Measurements from ENCODE around the gene KCNK6.

The KCNK6 gene

GRCh38 chr19:38319421-38320258, at the start of gene KCNK6:
TSS of gene KCNK6 (plus strand) at chr19:38319845. CDS start at chr19:38319951, 106 bp downstream.
- H3K4me1 ChIP-seq (ENCODE audit: insufficient read depth, low read length): peaks cover 3% of the 10 kb centered on the region; the same call in 1 of the 2 replicates
- no peaks in the 10 kb centered on the region for H3K9me3 ChIP-seq (ENCODE audit: control insufficient read depth, insufficient read depth, low read length)
- no peaks in the 10 kb centered on the region for H3K36me3 ChIP-seq (ENCODE audit: insufficient read depth, low read length)
- H3K9ac ChIP-seq (ENCODE audit: low read depth, low read length): peak within 1 kb of the TSS; percentile 67

GRCh38 chr19:38270587-38271167, 49.0 kb upstream of the KCNK6 start:
- peaks cover 35% of the 10 kb centered on the region for H3K4me1 ChIP-seq (ENCODE audit: insufficient read depth, low read length)
- no peak overlapping the region for H3K9ac ChIP-seq (ENCODE audit: low read depth, low read length)
- no peaks in the 10 kb centered on the region; the same call in 1 of the 2 replicates for H3K36me3 ChIP-seq (ENCODE audit: insufficient read depth, low read length)
- H3K9me3 ChIP-seq (ENCODE audit: control insufficient read depth, insufficient read depth, low read length): no peaks in the 10 kb centered on the region

- Histone ChIP-seq H3K9me3 (ENCODE audit: control insufficient read depth, insufficient read depth, low read length) (no peaks in the 10 kb centered on the region), H3K36me3 (ENCODE audit: insufficient read depth, low read length) (no peaks in the 10 kb centered on the region), H3K4me1 (ENCODE audit: insufficient read depth, low read length) (peaks cover 8% of the 10 kb centered on the region), H3K9ac (ENCODE audit: low read depth, low read length) (no peak overlapping the region)
Measured at GRCh38 chr19:38273499-38273898, 46.1 kb upstream of the KCNK6 start.

- no peaks in the 10 kb centered on the region for H3K9me3 ChIP-seq (ENCODE audit: control insufficient read depth, insufficient read depth, low read length)
- peaks cover 8% of the 10 kb centered on the region; the same call in 1 of the 2 replicates for H3K4me1 ChIP-seq (ENCODE audit: insufficient read depth, low read length)
- no peak overlapping the region for H3K9ac ChIP-seq (ENCODE audit: low read depth, low read length)
- no peaks in the 10 kb centered on the region for H3K36me3 ChIP-seq (ENCODE audit: insufficient read depth, low read length)
Measured at GRCh38 chr19:38274739-38275138, 44.9 kb upstream of the KCNK6 start.

GRCh38 chr19:38276942-38277517, 42.6 kb upstream of the KCNK6 start:
- Histone ChIP-seq H3K4me1 (ENCODE audit: insufficient read depth, low read length) (no peaks in the 10 kb centered on the region; the same call in 1 of the 2 replicates), H3K36me3 (ENCODE audit: insufficient read depth, low read length) (peaks cover 5% of the 10 kb centered on the region; the same call in 1 of the 2 replicates), H3K9ac (ENCODE audit: low read depth, low read length) (no peak overlapping the region), H3K9me3 (ENCODE audit: control insufficient read depth, insufficient read depth, low read length) (no peaks in the 10 kb centered on the region)

- H3K36me3 ChIP-seq (ENCODE audit: insufficient read depth, low read length): peaks cover 5% of the 10 kb centered on the region; the same call in 1 of the 2 replicates
- no peaks in the 10 kb centered on the region for H3K9me3 ChIP-seq (ENCODE audit: control insufficient read depth, insufficient read depth, low read length)
- H3K4me1 ChIP-seq (ENCODE audit: insufficient read depth, low read length): no peaks in the 10 kb centered on the region; the same call in 1 of the 2 replicates
- H3K9ac ChIP-seq (ENCODE audit: low read depth, low read length): no peak overlapping the region
Measured at GRCh38 chr19:38277549-38277948, 42.1 kb upstream of the KCNK6 start.

- Histone ChIP-seq H3K9ac (ENCODE audit: low read depth, low read length) (no peak overlapping the region), H3K4me1 (ENCODE audit: insufficient read depth, low read length) (no peaks in the 10 kb centered on the region; the same call in 1 of the 2 replicates), H3K9me3 (ENCODE audit: control insufficient read depth, insufficient read depth, low read length) (no peaks in the 10 kb centered on the region), H3K36me3 (ENCODE audit: insufficient read depth, low read length) (peaks cover 5% of the 10 kb centered on the region; the same call in 1 of the 2 replicates)
Measured at GRCh38 chr19:38277969-38278680, 41.5 kb upstream of the KCNK6 start.

GRCh38 chr19:38278751-38279150, 40.9 kb upstream of the KCNK6 start:
- Histone ChIP-seq H3K9ac (ENCODE audit: low read depth, low read length) (no peak overlapping the region), H3K4me1 (ENCODE audit: insufficient read depth, low read length) (no peaks in the 10 kb centered on the region; the same call in 1 of the 2 replicates), H3K36me3 (ENCODE audit: insufficient read depth, low read length) (peaks cover 5% of the 10 kb centered on the region; the same call in 1 of the 2 replicates), H3K9me3 (ENCODE audit: control insufficient read depth, insufficient read depth, low read length) (no peaks in the 10 kb centered on the region)

DNA sequence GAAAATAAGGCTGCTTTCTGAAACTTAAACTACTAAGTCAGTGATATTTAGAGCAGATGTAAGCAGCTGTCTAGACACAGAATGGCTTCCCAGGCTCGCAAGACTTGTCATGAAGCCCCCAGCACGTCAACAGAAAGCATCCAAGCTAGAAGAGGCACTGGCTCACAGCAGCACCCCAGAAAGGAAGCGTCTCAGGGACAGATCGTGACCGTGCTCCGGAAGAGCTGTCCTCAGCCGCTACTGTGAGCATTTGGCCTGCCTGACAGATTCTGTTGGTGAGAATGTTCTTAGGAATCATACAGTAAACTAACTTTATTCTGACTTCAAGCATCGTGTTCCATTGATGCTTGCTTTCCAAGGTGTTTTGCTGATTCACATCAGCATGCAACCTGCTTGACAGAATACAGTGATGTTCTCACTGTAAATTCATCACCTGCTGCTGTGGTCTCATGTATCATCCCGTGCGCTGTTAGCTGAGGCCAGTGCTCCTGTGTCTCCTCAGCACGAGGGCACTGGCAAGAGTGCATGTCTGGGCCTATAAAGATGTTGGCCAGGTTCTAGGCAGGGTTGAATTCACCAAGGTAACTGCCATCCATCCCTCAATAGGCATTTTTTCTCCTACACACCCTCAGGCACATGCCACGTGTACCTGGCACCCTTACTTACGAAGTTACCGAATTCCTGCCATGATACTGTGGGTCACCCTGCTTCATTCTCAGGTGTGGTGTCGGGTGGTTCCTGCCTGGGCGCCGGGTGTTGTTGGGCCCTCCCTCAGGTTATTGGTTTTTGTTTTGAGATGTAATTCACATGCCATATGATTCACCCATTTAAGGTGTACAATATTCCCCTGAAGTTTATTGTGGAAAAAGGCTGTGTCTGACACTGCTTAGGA, 39.4 kb upstream of the KCNK6 start:
- Histone ChIP-seq H3K9ac (ENCODE audit: low read depth, low read length) (no peak overlapping the region), H3K36me3 (ENCODE audit: insufficient read depth, low read length) (peaks cover 12% of the 10 kb centered on the region), H3K4me1 (ENCODE audit: insufficient read depth, low read length) (no peaks in the 10 kb centered on the region; the same call in 1 of the 2 replicates), H3K9me3 (ENCODE audit: control insufficient read depth, insufficient read depth, low read length) (no peaks in the 10 kb centered on the region)

DNA sequence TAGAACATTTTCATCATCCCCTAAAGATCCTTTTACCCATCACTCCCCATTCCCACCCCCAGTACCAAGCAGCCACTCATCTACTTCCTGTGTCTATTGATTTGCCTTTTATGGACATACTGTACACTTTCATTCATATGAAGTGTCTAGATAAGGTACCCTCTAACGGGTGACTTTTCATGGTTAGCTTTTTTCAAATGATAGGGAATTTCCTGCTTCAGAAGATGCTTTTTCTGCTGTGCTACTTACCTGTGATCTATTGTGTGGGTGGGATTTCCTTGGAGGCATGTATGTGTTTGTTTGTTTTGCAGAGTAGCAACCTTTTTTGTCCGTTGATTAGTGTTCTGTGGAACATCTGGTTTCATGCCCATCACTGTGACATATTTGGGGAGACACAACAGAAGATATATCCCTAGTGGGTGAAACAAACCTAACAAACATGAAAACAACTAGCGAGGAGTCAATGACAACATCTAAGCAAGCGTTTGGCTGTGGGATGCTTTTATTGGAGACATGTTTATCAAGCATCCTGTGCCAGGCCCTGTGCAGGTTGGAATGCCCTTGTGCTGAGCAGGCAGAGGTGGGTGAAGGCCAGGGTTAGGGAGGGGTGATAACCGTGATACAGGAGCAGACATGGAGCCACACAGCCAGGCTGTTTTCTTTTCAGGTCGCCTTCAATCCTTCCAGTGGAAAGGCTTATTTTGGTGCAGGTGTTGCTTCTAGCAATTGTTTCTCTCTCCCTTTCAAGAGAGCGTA, 37.7 kb upstream of the KCNK6 start:
- H3K36me3 ChIP-seq (ENCODE audit: insufficient read depth, low read length): peaks cover 20% of the 10 kb centered on the region
- H3K9ac ChIP-seq (ENCODE audit: low read depth, low read length): no peak overlapping the region
- no peaks in the 10 kb centered on the region; the same call in 1 of the 2 replicates for H3K4me1 ChIP-seq (ENCODE audit: insufficient read depth, low read length)
- no peaks in the 10 kb centered on the region for H3K9me3 ChIP-seq (ENCODE audit: control insufficient read depth, insufficient read depth, low read length)

DNA sequence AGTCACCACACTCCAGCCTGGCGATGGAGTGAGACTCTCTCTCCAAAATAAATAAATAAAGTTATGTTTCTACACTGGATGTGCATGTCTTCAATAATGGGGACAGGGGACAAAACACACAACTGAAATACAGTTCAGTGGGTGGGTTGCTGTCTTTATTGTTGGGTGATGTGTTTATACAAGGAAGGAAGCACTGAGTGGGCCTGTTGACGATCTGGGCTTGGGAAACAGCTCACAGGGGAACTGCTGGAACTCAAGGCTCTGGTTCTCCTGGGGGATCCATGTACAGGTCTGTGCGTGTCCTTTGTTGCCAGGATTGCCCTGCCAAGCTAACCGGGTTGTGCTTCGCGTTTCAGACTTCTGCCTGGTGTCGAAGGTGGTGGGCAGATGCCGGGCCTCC, 36.4 kb upstream of the KCNK6 start:
- no peaks in the 10 kb centered on the region; the same call in 1 of the 2 replicates for H3K4me1 ChIP-seq (ENCODE audit: insufficient read depth, low read length)

DNA sequence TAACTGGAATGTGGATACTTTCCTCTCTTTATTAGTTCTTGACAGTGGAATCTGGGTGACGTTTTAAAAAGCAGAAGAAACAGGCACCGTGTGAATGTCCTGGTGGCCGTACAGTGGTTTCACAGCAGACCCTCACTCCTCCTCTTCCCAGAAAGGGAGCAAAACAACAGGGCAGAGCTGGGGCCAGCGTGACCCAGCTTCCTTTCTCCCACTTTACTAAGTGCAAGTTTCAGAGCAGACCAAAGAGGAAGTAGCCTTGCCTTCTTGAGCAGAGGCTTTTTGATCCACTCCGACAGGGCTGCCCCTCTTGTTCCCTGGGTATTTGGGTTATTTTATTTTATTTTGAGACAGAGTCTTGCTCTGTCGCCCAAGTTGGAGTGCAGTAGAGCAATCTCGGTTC, 35.2 kb upstream of the KCNK6 start:
- no peaks in the 10 kb centered on the region for H3K4me1 ChIP-seq (ENCODE audit: insufficient read depth, low read length)

More for the DNA sequence above, 36.4 kb upstream of the KCNK6 start:
- Histone ChIP-seq H3K9me3 (ENCODE audit: control insufficient read depth, insufficient read depth, low read length) (no peaks in the 10 kb centered on the region), H3K36me3 (ENCODE audit: insufficient read depth, low read length) (peaks cover 20% of the 10 kb centered on the region), H3K9ac (ENCODE audit: low read depth, low read length) (no peak overlapping the region)

GRCh38 chr19:38285567-38285966, 34.1 kb upstream of the KCNK6 start:
- Histone ChIP-seq H3K4me1 (ENCODE audit: insufficient read depth, low read length) (no peaks in the 10 kb centered on the region), H3K9ac (ENCODE audit: low read depth, low read length) (no peak overlapping the region), H3K9me3 (ENCODE audit: control insufficient read depth, insufficient read depth, low read length) (no peaks in the 10 kb centered on the region), H3K36me3 (ENCODE audit: insufficient read depth, low read length) (peaks cover 24% of the 10 kb centered on the region)

More for the DNA sequence above, 35.2 kb upstream of the KCNK6 start:
- peaks cover 26% of the 10 kb centered on the region for H3K36me3 ChIP-seq (ENCODE audit: insufficient read depth, low read length)
- no peaks in the 10 kb centered on the region for H3K9me3 ChIP-seq (ENCODE audit: control insufficient read depth, insufficient read depth, low read length)
- no peak overlapping the region for H3K9ac ChIP-seq (ENCODE audit: low read depth, low read length)
